H1 (cell line): ENCODE results near the gene LRRC4C. TPM values are rescaled to one million over a fixed set of nuclear protein-coding genes. Genes with fewer than 3 reads are reported as not detected.

ENCODE experiments used
- BACH1 ChIP-seq: IDR thresholded peaks from 2 replicates; pipeline ENCODE4 v1.6.1; 2012; ENCODE audit warnings: low read length, improper control_type of control experiment
- CTBP2 ChIP-seq: IDR thresholded peaks from 2 replicates; pipeline ENCODE4 v1.7.0; 2011; ENCODE audit warnings: borderline replicate concordance, mild to moderate bottlenecking, moderate library complexity, mixed read lengths, low read length; ENCODE audit not compliant: insufficient read depth, insufficient read length
- polyA plus RNA-seq, 7 experiments: library from polyadenylated mRNA; depleted of rRNA in 3 of 7; stranded (reverse) in 5 of 7; unstranded in 2 of 7; fragments of >200 nt in 5 of 7; fragments of 200-250 nt in 2 of 7; gene quantifications; 1 replicate in 5 of 7; 2 replicates in 1 of 7; 4 replicates in 1 of 7; pipeline versions ENCODE4 v1.2.1 to v1.2.3, GENCODE V29; 2011 to 2013; ENCODE audit warnings: missing spikeins in 2 of 7, mixed read lengths in 2 of 7
- total RNA-seq: library from RNA; stranded (reverse); fragmentation: NEBNext Ultra II Directional; extraction: Animal tissue kit (Norgen Biotek cat#: 25700); gene quantifications from 2 replicates; pipeline ENCODE4 v1.2.1, GENCODE V29; 2021

LRRC4C gene
- total and polyA plus RNA-seq, 2 of the 8 experiments (the other 6 are each of a cell fraction or from before 2014, with no cell fraction given), result 0.23 to 2.2 TPM

DNA sequence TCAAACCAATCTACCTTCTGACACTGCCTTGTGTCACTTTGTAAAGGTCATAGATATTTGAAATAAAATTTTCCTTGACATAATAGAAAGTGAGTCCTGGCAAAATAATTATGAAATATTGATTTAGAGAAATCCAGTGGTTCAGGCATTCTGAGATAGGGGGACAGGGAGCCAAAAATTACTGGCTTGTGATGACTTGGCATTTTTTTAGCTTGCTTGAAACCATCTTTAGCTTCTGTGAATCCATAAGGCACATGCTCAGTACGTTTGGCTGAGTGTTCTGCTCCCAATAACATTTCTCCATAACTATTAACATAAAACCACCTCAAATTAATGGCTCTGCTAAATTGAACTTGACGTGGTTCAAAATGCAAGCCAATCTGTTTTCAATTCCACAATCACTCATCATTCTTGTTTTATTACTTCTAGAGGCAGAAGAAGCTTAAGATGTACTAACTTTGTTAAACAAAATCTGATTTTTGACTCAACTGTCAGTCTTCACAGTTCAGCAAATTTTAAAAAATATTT is 209.0 kb downstream of the LRRC4C start (continued):
- TF ChIP-seq CTBP2, result no peak
- TF ChIP-seq BACH1, result no peak
